Bronchial epithelial cell (primary cell): Measurements from ENCODE around the gene PPM1L. TPM values are rescaled to one million over a fixed set of nuclear protein-coding genes. Genes with fewer than 3 reads are reported as not detected.
A peak's percentile ranks its signal among the peaks of the same experiment; 100 is the strongest.

Source experiments
- DNase-seq: peaks from one replicate; pipeline ENCODE4 v3.0.0-alpha.2; 2010; ENCODE audit warnings: low read depth
- FAIRE-seq: peaks from 2 replicates; lab custom pipeline; 2011; peaks lifted over from hg19 to GRCh38; lab: Jason Lieb, UNC
- H3K27me3 ChIP-seq: 2 replicates; pipeline ENCODE4 v1.5.1; 2011; ENCODE audit warnings: low read length; ENCODE audit not compliant: control insufficient read depth, insufficient read depth
- H3K36me3 ChIP-seq: 2 replicates; pipeline ENCODE4 v1.5.1; 2011; ENCODE audit warnings: low read length; ENCODE audit not compliant: control insufficient read depth, insufficient read depth
- H3K4me3 ChIP-seq: 2 replicates; pipeline ENCODE4 v1.5.1; 2011; ENCODE audit warnings: mild to moderate bottlenecking, low read depth, low read length, control low read depth
- CTCF ChIP-seq: IDR thresholded peaks from 2 replicates; pipeline ENCODE4 v1.5.1; 2011; ENCODE audit warnings: mild to moderate bottlenecking, moderate library complexity, low read length, control low read depth, inconsistent platforms; ENCODE audit not compliant: insufficient read depth, severe bottlenecking
- total RNA-seq: library from RNA; depleted of rRNA; stranded (reverse); fragments of >200 nt; gene quantifications from 2 replicates; pipeline ENCODE4 v1.2.1, GENCODE V29; 2014

Gene PPM1L
- total RNA-seq, 1 donor from 2014 or later: 3.2 TPM

GRCh38 chr3:160856450-160856849, 100.4 kb downstream of the PPM1L start:
- H3K36me3 ChIP-seq: no peaks in the 10 kb centered on the region
- H3K27me3 ChIP-seq: no peaks in the 10 kb centered on the region
- no peak for TF ChIP-seq CTCF
- no peak for DNase-seq
- no peak for FAIRE-seq
- H3K4me3 ChIP-seq: no peak overlapping the region

DNA sequence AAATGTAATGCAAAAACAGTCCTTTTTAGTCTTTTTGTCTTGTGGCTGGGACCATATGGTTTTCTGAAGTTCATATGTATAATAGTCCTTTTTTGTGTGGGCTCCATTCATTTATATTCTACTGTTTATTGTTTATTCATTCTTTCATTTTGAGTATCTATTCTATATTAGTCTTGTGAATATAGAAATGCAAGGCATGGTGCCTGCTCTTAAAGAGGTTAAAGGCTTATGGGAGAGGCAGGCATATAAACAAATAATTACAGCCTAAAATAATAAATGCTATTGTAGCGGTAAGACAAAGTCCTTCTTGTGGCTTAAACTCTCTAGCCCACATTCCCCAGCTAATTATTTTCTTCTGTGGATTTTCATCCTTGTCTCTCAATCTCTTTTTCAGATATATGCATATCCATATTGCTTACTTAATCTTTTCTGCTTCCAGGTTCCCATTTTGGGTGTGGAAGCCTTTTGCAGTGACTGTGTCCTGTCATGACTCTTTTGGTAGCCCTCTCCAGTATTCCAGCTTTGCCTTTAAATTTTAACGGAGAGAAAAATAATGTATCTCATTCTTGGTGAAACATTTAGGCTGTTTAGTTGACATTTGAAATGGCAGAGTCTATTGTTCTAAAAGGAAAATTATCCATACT, 101.6 kb downstream of the PPM1L start:
- no peak for DNase-seq
- H3K27me3 ChIP-seq: no peaks in the 10 kb centered on the region
- no peak overlapping the region for H3K4me3 ChIP-seq
- no peaks in the 10 kb centered on the region for H3K36me3 ChIP-seq
- TF ChIP-seq CTCF: no peak
- FAIRE-seq: no peak

GRCh38 chr3:160860346-160860745, 104.3 kb downstream of the PPM1L start:
- no peaks in the 10 kb centered on the region for H3K27me3 ChIP-seq
- H3K4me3 ChIP-seq: no peak overlapping the region
- DNase-seq (no peak), FAIRE-seq (no peak)
- TF ChIP-seq CTCF: no peak
- no peaks in the 10 kb centered on the region for H3K36me3 ChIP-seq

DNA sequence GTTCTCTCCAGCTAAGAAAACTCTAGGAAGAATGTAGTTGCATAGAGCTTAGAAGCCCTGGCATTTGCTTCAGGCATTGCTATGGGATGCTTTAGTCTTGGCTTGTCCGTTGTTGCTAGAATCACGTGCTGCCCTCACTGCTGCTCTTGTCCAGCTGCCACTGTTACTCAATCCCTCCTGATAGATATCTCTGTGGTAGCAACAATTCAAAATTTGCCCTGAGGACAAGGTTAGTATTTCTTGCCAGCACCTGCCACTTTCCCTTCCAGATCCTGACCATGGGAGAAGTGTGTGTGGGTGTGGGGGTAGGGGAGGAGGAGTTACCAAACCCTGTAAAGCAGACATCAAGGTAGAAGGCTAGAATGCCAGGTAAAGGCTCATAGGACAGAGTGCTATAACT, 113.8 kb downstream of the PPM1L start:
- no peak for FAIRE-seq
- peak; percentile 56 for DNase-seq
- TF ChIP-seq CTCF: no peak
- Histone ChIP-seq H3K36me3 (no peaks in the 10 kb centered on the region), H3K4me3 (no peak overlapping the region), H3K27me3 (no peaks in the 10 kb centered on the region)

DNA sequence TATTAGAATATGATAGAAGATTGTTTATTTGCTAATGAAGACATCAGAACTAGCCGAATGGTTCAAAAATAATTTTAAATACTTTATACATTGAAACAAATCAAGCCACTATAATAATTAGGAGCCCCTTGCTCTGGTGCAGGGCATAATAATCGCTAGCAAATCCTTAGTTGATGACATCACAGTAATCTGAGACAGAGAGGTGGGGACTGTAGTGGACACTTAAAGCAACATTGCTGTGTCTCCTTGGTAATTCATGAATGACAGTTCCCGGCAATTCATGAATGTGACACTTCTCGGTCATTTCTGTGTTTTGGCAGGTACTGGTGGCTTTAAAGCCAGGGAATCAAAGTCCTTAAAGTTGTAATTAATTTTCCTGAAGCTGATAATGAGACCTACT, 114.3 kb downstream of the PPM1L start:
- DNase-seq: no peak
- no peak overlapping the region for H3K4me3 ChIP-seq
- H3K36me3 ChIP-seq: no peaks in the 10 kb centered on the region
- no peaks in the 10 kb centered on the region for H3K27me3 ChIP-seq
- no peak for TF ChIP-seq CTCF
- no peak for FAIRE-seq

GRCh38 chr3:160874736-160875135, 118.7 kb downstream of the PPM1L start:
- TF ChIP-seq CTCF: no peak
- Histone ChIP-seq H3K4me3 (no peak overlapping the region), H3K27me3 (no peaks in the 10 kb centered on the region), H3K36me3 (no peaks in the 10 kb centered on the region)
- DNase-seq: no peak
- FAIRE-seq: no peak
